Stimulated activated CD4-positive, alpha-beta T cell treated with anti-CD3 and anti-CD28 coated beads, Interleukin-1b, Interleukin-23, amount 100 ng/mL, for 1 hour (primary cell): ENCODE data around the gene RNF215.
"Not testable (repeated sequence)": the region's sequence is repeated elsewhere in the genome, so short reads cannot be mapped to it uniquely, and the experiment has no call there.

Experiments used
- DNase-seq, 2 donors: peaks; one replicate each; pipeline ENCODE4 v3.0.0-alpha.2; 2020; ENCODE audit warnings: low read depth in 2 of 2

Gene RNF215

DNA sequence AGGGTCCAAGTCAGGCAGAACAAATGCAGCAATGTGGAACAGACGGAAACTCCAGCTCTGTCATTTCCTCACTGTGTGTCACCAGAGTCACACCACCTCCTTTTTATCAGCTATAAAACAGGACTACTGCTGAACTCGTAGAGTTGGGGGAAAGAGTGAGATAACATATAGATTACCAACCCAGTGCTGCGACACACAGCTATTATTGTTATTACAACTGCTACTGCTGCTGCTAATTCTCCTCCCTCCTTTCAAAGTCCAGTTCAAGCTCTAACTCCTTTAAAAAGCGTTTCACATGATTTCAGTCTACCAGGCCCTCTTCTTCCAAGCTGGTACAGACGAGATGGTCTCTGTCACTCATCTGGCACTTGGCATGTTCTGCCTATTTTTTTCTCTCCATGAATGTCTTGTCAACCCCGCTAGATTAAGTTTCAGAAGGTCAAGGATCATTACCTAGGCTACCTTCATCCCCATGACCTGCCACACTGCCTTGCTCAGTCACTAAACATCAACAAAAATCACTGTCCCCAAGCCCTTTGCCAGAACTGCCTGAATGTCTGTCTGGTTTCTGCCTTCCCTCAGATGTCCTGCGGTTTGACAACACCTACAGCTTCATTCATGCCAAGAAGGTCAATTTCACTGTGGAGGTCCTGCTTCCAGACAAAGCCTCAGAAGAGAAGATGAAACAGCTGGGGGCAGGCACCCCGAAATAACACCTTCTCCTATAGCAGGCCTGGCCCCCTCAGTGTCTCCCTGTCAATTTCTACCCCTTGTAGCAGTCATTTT is 34.7 kb upstream of the RNF215 start:
- no peak for DNase-seq

DNA sequence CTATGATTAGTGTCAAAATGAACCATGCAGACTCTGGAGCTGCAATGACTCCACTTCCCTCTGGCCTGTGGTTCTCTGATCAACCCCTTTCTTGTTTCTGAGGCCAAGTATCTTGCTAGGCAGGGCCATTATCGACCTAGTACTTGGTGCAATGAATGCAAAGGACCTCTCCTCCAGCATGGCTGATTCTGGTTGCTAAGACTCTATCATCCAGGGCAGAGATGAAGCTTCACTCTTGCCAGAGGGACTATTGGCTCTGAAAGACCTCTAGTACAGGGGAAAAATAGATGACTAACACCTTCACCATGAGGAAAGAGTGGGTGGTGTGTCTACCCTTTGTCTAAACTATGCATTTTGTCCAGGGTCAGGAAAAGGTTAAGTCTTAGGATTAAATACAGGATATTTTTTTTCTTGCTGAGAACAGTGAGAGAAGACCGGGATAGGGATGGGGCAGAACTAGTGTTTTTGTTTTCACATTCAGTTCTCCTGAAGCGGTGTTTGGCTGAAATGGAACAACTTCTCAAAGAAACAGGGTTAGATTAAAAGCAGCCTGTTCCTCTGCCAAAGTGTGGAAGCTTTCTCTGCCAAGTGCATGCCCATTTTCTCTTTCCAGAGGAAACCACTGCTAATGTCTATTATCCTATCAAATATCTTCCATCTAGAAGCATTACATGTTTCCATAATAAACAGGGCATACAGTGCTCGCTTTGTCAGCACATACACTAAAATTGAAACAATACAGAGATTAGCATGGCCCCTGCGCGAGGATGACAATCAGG is 33.3 kb upstream of the RNF215 start:
- no peak for DNase-seq

DNA sequence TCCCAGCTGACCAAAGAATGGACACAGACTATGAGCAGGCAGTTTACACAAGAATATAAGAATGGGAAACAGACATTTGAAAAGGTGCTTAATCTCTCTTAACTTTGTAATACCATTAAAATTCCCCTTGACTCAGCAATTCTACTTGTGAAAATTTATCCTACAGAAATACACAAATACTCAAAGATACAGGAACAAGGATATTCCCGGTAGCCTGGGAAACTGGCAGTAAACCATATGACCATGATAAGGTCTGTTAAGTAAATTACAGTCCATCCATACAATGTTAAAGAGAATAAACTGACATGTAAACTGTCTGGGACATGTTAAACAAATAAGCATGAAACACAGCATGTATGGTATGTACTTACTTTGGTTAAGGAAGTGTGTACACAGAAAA is 29.6 kb upstream of the RNF215 start:
- no peak for DNase-seq

DNA sequence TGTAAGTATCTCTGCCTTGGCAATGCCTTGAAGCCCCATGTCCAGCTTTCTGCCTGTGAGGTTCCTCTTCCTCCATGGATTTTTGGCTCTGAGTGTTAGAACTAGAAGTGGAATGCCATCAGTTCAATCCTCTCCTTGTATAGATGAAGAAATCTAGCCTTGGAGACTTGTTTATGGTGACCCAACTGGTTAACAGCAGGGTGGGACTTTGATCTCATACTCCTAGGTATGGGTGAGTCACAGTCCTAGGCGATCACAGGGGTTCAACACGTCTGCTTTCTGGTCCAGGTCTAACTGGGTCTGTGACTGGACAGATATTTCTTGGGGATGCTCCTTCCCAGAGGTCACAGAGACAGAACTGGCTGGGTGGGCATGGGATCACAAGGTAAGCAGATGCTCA is 29.2 kb upstream of the RNF215 start:
- no peak for DNase-seq

DNA sequence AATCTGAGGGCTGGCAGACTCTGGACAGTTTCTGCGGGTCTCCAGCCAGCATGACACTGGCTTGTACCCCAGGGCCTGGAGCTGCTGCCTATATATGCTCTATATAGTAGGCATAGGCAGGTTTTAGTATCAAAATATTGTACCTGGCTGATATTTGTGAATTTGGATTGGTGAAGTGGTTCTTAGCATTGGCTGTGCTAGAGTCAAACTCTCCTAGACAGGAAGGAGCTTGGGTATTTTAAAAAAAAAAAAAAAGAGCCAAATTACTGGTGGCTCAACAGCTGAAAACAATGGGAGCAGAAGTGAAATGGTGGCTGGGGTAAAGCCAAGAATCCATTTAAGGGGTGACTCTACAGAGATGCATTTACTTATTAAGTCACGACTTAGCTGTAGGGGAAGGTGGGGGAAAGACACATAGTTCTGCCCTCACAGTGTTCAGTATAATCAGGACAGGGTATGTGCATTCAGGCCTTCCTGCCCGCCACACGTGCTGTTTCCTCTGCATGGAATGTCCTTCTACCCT is 27.4 kb upstream of the RNF215 start:
- DNase-seq, result no peak

DNA sequence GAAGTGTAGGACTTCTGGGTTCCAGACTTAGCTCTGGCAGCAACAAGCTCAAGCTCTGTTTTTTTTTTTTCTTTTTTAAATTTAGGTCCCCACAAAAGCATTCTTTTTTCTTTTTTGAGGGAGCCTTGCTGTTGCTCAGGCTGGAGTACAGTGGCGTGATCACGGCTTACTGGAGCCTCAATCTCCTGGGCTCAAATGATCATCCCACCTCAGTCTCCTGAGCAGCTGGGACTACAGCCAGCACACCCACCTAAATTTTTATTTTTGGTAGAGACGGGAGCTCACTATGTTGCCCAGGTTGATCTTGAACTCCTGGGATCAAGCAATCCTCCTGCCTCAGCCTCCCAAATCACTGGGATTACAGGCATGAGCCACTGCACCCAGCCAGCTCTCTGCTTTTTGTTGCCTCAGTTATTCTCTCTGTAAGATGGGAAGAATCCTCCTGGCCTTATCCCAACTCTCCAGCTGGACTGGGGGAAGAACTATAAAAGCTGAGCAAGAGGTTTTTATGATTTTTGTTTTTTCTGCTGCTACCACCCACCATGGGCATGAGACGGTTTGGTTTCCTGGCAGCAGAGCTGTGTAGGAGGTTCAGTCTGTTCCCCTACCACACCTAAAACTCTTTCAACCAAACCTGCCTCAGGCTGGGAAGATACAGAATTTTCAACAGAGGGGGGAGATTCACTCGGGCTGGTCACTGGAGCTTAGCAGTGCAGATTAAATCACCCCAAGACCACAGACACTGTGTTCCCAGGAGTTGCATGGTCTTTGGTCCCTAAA is 26.7 kb upstream of the RNF215 start:
- DNase-seq, result no peak

DNA sequence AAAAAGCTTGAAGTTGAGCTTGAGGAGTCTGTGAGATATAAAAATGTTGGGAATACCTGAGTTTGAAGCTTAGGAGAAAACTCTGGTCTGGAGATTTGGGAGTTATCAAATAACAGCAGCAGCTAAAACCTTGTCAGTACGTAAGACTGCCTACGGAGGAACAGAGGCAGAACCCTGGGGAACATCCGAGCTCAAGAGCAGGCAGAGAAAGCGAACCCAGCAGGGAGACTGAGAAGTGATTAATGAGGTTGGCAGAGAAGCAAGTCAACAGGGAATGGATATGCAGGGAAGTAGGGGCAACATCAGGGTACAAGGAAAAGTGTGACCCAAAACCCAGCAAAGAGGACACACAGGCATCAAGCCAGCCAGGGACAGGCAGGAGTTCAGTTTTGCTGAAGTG is 25.8 kb upstream of the RNF215 start:
- no peak for DNase-seq

DNA sequence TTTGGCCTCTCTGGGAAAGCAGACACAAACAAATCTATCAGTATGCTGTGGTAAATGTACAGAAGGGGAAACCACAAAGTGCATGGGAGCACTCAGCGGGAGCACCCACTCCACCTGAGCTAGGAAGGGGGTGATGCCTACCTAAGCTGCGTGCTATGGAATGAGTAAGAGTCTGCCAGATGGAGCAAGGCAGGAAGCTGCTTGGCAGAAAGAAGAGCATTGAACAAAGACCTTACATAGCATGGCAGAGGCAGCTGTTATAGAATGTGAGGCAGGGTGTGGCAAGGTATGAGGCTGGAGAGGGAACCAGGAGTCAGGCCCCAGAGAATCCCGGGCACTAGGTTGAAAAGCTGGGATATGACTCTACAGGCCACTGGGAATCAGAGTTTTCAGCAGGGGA is 24.6 kb upstream of the RNF215 start:
- DNase-seq, result no peak

DNA sequence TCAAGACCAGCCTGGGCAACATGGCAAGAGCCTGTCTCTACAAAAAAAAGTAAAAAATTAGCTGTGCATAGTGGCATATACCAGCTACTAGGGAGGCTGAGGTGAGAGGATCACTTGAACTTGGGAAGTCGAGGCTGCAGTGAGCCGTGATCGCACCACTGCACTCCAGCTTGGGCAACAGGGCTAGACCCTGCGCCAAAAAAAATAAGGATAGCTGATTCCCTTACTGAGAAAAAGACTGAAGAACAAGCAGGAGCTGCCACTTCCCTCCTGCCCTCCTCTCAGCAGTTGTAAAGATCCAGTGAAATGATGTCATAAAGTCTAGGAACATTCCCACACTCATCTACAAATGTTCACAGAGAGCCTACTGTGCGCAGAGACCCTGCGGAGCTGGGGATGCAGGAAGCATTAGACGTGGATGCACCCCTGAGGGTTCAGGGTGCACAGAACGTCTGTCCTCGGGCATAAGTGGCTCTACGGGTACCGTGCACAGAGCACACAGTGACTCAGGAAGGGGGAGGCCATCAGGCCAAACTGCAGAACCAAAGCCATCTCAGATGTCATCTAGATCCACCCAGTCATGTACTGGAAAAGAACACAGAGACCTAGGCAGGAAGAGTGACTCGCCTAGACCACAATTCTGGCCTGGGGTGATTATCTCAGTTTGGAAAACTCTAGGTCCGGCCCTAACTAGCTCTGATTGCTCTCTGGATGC is 21.3 kb upstream of the RNF215 start:
- no peak for DNase-seq

DNA sequence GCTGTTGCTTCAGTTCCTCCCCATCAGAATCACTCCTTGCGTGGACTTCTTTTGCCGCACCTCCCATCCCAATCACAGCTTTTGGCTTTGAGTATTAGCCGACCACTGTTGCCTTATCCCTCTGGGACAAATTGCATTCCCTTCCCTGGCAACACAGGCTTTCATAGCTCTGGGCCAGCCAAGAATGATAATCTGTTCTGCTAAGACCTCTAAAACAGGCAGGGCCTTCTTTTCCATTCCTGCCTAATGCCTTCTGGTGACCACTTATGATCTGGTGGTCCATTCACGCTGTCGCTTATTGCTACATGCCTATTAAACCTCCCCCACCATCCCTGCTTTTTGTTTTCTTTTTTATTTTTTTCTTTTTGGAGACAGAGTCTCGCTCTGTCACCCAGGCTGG is 19.2 kb upstream of the RNF215 start:
- no peak for DNase-seq

DNA sequence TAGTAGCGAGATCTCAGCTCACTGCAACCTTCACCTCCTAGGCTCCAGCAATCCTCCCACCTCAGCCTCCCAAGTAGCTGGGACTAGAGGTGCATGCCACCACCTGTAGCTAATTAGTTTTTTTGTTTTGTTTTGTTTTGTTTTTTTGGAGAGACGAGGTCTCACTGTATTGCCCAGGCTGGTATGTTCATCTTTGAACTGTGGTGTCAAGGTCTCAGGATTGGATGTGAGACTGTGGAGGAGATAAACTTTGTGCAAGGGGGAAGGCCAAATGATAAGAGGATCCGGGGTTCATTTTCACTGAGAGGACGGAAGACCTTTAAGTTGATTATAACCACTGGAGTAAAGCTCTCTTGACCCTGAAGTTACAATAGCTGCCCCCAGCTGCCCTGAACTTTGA is 18.5 kb upstream of the RNF215 start:
- no peak for DNase-seq

DNA sequence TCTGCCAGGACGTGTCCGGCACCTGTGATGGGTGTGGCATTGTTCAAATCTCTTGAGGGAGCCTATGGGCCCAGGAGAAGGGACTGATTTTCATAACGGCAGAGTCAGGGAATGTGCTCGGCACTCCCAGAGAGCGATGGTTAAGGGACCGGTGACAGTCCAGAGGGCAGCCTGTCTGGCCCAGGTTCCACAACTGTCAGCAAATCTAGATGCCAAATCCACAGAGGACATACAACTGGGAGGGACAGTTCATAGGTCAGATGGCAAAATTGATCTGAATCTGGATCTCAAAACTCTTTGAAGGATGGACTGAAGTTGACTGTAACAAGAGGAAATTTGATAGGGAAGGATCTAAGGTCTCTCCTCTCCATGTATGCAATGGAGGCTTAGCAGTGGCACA is 17.1 kb upstream of the RNF215 start:
- no peak for DNase-seq

DNA sequence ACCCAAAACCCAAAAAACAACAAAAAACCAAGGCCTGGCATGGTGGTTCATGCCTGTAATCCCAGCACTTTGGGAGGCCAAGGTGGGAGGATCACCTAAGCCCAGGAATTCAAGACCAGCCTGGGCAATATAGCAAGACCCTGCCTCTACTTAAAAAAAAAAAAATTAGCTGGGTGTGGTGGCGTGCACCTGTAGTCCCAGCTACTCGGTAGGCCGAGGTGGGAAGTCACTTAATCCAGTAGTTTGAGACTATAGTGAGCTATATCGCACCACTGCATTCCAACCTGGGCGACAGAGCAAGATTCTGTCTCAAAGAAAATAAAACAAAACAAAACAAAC is 15.5 kb upstream of the RNF215 start:
- DNase-seq, result not testable (repeated sequence)

DNA sequence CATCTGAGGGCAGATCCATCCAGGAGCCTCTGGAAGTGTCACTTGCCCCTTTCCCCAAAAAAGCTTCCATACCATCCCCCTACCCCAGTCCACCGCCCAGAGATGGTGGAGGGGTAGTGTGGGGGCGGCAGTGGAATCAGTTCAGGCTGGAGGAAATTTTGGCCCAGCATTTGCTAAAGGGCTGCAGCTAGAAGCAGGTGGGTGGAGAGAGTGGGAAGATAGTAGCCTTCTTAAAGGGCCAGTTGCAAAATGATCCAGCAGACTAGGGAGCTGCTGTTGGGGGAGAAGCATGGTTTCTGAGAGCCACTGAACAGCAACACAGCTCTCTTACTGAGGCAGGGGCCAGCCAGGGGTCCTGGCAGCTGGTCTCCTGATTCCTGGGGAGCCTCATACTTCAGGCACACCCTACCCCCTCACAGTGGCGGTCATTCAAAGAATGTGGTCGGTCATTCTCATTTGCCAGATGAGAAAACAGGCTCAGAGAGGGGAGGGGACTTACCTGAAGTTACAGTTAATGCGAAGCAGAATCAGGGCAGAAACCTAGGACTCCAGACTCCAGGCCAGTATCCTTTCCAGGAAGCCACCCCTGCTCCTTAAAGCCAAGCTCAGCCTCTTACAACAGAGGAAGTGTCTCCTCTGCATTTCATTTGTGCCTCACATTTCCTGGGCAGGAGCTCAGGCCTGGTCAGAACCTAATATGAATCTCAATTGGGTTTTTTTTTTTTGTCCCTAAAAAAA is 15.0 kb upstream of the RNF215 start:
- DNase-seq, result no peak

DNA sequence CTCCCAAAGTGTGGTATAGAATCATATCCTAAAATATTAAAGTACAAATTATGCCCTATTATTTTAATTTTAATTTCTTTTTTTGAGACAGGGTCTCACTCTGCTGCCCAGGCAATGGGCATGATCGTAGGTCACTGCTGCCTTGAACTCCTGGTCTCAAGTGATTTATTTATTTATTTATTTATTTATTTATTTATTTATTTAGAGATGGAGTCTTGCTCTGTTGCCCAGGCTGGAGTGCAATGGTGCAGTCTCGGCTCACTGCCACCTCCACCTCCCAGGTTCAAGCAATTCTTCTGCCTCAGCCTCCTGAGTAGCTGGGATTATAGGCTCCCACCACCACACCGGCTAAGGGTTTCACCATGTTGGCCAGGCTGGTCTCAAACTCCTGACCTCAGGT is 13.8 kb upstream of the RNF215 start:
- not testable (repeated sequence) for DNase-seq

DNA sequence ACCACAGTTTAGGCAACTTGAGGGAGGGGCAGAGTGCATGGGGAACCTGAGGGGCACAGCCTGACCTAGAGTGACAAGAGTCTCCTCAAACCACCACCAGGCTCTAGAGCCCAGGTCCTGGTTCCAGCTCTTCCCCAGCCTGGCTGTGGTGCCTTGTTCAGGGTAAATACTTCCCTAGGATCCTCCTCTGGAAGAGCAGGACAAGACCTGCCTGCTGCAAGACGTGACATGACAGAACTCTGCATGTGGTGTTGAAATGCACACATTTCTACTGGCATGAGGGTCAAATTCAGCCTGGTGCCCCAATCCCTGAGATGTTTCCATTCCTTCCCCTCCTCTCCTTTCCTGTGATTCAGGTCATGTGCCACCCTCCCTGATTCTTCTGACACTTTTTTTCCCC is 12.9 kb upstream of the RNF215 start:
- DNase-seq, result no peak

DNA sequence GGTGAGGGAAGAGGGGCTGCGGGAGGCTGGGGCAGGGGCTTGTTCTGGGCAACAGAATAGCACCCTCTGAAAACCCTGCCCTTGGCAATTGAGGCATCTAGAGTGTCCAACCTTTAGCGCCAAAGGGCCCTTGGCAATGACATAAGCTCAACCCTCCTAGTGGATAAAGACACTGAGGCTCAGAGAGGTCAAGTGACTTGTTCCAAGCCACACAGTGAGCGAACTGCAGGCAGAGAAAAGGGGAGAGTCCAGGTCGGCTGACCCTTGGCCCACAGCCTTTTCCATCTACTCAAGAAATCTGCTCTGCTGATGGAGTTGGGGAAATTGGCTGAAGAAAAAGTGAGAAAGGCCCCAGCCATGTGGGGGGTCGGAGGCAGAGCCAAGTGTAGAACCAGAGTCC is 12.5 kb upstream of the RNF215 start:
- DNase-seq, result no peak

DNA sequence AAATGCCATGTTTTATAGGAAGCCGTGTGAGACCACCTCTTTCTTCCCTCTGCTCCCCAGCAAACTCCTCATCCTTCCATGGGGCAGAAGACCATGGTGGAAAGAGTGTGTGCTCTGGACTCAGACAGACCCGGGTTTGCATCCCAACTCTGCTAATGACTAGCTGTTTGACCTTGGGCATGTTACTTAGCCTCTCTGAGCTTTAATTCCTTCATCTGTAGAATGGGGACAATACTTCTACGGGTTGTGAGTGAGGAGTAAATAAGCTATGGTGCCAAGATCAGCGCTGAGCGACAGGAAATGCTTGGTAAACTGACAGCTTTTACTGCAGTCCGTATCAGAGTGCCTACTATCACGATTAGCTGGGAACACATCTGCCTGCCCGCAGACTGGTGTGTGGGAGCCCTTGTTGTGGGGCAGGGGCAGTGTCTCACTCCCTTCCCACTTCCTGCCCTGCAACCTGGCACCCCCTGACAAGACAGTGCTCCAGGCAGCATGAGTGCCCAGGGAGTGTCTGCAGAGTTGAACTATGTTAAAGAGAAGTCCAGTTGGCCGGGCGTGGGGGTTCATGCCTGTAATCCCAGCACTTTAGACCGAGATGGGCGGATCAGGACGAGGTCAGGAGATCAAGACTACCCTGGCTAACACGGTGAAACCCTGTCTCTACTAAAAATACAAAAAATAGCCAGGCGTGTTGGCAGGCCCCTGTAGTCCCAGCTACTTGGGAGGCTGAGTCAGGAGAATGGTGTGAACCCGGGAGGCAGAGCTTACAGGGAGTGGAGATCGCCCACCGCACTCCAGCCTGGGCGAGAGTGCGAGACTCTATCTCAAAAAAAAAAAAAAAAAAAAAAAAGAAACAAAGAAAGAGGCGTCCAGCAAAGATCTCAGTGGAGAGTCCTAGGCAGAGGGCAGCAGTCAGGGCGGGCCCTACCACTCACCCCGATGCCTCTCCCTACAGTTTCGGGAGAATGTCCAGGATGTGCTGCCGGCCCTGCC is 11.8 kb upstream of the RNF215 start:
- DNase-seq, result no peak

DNA sequence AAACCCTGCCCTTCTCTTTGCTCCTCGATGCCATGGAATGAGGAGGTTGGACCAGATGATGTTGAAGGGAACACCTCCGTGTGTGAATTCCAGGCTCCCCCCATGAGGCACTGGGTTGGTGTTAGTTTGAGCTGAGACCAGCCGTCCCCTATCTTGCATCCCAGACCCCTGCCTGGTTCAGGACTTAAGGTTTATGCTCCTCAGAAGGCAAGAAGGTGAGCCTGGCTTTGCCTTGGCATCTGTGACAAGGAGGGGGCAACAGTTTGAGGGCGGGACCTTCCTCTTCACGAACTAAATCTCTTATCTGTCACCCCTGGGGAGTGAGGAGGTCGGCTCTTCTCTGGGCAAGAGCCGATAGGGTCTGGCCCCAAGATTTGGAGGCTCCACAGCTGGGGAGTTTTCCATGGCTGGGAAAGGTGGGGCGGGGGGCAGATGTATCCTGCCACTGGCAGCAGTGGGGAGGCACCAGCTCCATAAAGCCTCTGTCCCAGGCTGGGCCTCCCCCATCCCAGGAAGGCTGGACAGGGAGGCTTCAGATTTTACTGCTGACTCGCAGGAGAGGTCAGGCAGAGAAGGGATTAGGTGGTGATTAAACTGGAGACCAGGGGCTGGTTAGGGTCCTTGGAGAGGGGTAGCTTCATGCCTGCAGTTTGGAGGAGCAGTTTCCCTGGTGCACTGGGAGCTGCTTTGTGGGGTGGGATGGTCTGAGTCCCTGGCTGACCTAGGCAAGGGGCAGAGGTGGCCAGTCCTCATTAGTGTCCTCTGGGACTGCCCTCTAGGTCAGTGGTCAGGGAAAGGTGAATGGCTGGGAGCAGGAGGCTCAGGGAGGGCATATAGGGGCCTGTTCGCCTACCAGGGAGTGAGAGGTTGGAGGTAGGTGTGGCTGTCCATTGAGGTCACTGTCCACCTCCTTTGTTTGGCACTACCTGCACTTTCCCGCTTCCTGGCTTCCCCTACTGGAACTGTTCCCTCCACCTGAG is 10.7 kb upstream of the RNF215 start:
- DNase-seq, result no peak
